Upper lobe of left lung (tissue), 6 donors: Measurements from ENCODE around the gene VAT1L. TPM values are rescaled to one million over a fixed set of nuclear protein-coding genes. Genes with fewer than 3 reads are reported as not detected.

Source experiments
- ATAC-seq, 2 donors: fragments of 200-7000 bp; cut with Tn5 transposase; one replicate each; pipeline ENCODE4 v1.9.1; 2022; ENCODE audit warnings: mild to moderate bottlenecking in 2 of 2, moderate library complexity in 2 of 2; ENCODE audit not compliant: low FRiP score in 2 of 2
- DNase-seq, 2 donors: peaks; one replicate each; pipeline ENCODE4 v3.0.0-alpha.2; 2019 to 2020
- H3K27ac ChIP-seq, 4 donors: fragments of 200-600 bp; sonication (generic); one replicate each; pipeline ENCODE4 v1.5.1; 2016 to 2019
- H3K27me3 ChIP-seq, 4 donors: fragments of 200-600 bp; sonication (generic); one replicate each; pipeline ENCODE4 v1.5.1; 2017 to 2019
- H3K36me3 ChIP-seq, 4 donors: fragments of 200-600 bp; sonication (generic); one replicate each; pipeline ENCODE4 v1.5.1; 2016 to 2019
- H3K4me1 ChIP-seq, 4 donors: fragments of 200-600 bp; sonication (generic); one replicate each; pipeline ENCODE4 v1.5.1; 2018 to 2019
- H3K4me3 ChIP-seq, 4 donors: fragments of 200-600 bp; sonication (generic); one replicate each; pipeline ENCODE4 v1.5.1; 2017 to 2019; ENCODE audit warnings: mild to moderate bottlenecking in 2 of 4, moderate library complexity in 1 of 4
- H3K9me3 ChIP-seq, 4 donors: fragments of 200-600 bp; sonication (generic); one replicate each; pipeline ENCODE4 v1.5.1; 2018 to 2019
- CTCF ChIP-seq, 6 experiments: fragments of 450-650 bp in 4 of 6; fragments of 200-600 bp in 2 of 6; sonication (generic) in 2 of 6; IDR thresholded peaks; one replicate each; pipeline ENCODE4 v1.5.1; 2016 to 2019; ENCODE audit warnings: antibody characterized with exemption in 6 of 6
- EP300 ChIP-seq, 4 donors: sonication (generic); formaldehyde crosslinking; IDR thresholded peaks; one replicate each; pipeline ENCODE4 v1.5.1; 2017; ENCODE audit warnings: antibody characterized with exemption in 4 of 4, control low read depth in 2 of 4
- POLR2A ChIP-seq, 4 donors: fragments of 450-650 bp; IDR thresholded peaks; one replicate each; pipeline ENCODE4 v1.5.1; 2016 to 2017; ENCODE audit warnings: antibody characterized with exemption in 4 of 4, mild to moderate bottlenecking in 2 of 4
- POLR2AphosphoS5 ChIP-seq, 2 donors: sonication (generic); formaldehyde crosslinking; IDR thresholded peaks; one replicate each; pipeline ENCODE4 v1.5.1; 2017; ENCODE audit warnings: antibody characterized with exemption in 2 of 2
- WGBS, 2 donors: methylation state at CpG; one replicate each; pipeline ENCODE4 v1.1.5; 2017 to 2018; 5-methylcytosine and 5-hydroxymethylcytosine counted together
- total RNA-seq, 6 donors: library from RNA; depleted of rRNA in 4 of 6; stranded (reverse); fragments of >200 nt in 4 of 6; gene quantifications; one replicate each; pipeline versions ENCODE4 v1.1.0 to v1.2.1, GENCODE V29; 2016 to 2021
- donor health status: DM: no; HTN: no; CAD: no; lungs with moderate emphysema.
- donor health status: DM: no; HTN: yes; CAD: no; lungs with severe emphysema.

The VAT1L gene
- total RNA-seq, 6 donors from 2014 or later: under 0.01 to 0.59 (median 0.27) TPM; not detected in 2

GRCh38 chr16:77925531-77925930, 137.2 kb downstream of the VAT1L start:
- 88 to 94% methylated on average over 4 of the region's 4 CpGs for WGBS, 2 donors
- H3K9me3 ChIP-seq: no peaks in the 10 kb centered on the region
- no peak for ATAC-seq

GRCh38 chr16:77928096-77928495, 139.7 kb downstream of the VAT1L start:
- no peak overlapping the region for H3K4me3 ChIP-seq
- H3K27me3 ChIP-seq: no peaks in the 10 kb centered on the region
- DNase-seq (no peak), ATAC-seq (no peak)
- TF ChIP-seq EP300 (IDR thresholded peaks at IDR 0.05): no peak
- TF ChIP-seq CTCF (IDR thresholded peaks at IDR 0.05): no peak
- no peak for TF ChIP-seq POLR2AphosphoS5 (IDR thresholded peaks at IDR 0.05)
- TF ChIP-seq POLR2A (IDR thresholded peaks at IDR 0.05): no peak
- no peaks in the 10 kb centered on the region for H3K4me1 ChIP-seq
- H3K27ac ChIP-seq: no peak overlapping the region
- H3K36me3 ChIP-seq: no peaks in the 10 kb centered on the region
- H3K9me3 ChIP-seq: no peaks in the 10 kb centered on the region

More at GRCh38 chr16:77925531-77925930, 137.2 kb downstream of the VAT1L start:
- no peaks in the 10 kb centered on the region for H3K36me3 ChIP-seq
- H3K27me3 ChIP-seq: no peaks in the 10 kb centered on the region
- H3K27ac ChIP-seq: no peak overlapping the region
- TF ChIP-seq CTCF (IDR thresholded peaks at IDR 0.05) (no peak), POLR2A (IDR thresholded peaks at IDR 0.05) (no peak), POLR2AphosphoS5 (IDR thresholded peaks at IDR 0.05) (no peak), EP300 (IDR thresholded peaks at IDR 0.05) (no peak)
- H3K4me1 ChIP-seq: no peaks in the 10 kb centered on the region
- no peak overlapping the region for H3K4me3 ChIP-seq
- no peak for DNase-seq

GRCh38 chr16:77929004-77929403, 140.6 kb downstream of the VAT1L start:
- ATAC-seq (no peak), DNase-seq (no peak)
- 93 to 95% methylated on average over 8 of the region's 8 CpGs for WGBS, 2 donors
- no peak for TF ChIP-seq CTCF (IDR thresholded peaks at IDR 0.05)
- TF ChIP-seq POLR2AphosphoS5 (IDR thresholded peaks at IDR 0.05): no peak
- TF ChIP-seq POLR2A (IDR thresholded peaks at IDR 0.05): no peak
- TF ChIP-seq EP300 (IDR thresholded peaks at IDR 0.05): no peak
- H3K36me3 ChIP-seq: no peaks in the 10 kb centered on the region
- H3K27ac ChIP-seq: no peak overlapping the region
- no peak overlapping the region for H3K4me3 ChIP-seq
- H3K9me3 ChIP-seq: no peaks in the 10 kb centered on the region
- no peaks in the 10 kb centered on the region for H3K4me1 ChIP-seq
- H3K27me3 ChIP-seq: no peaks in the 10 kb centered on the region

GRCh38 chr16:77931058-77931457, 142.7 kb downstream of the VAT1L start:
- no peaks in the 10 kb centered on the region for H3K4me1 ChIP-seq
- DNase-seq (no peak), ATAC-seq (no peak)
- H3K27ac ChIP-seq: no peak overlapping the region
- no peaks in the 10 kb centered on the region for H3K27me3 ChIP-seq
- no peaks in the 10 kb centered on the region for H3K36me3 ChIP-seq
- H3K9me3 ChIP-seq: no peaks in the 10 kb centered on the region
- TF ChIP-seq POLR2A (IDR thresholded peaks at IDR 0.05): no peak
- no peak for TF ChIP-seq POLR2AphosphoS5 (IDR thresholded peaks at IDR 0.05)
- TF ChIP-seq CTCF (IDR thresholded peaks at IDR 0.05): no peak
- no peak for TF ChIP-seq EP300 (IDR thresholded peaks at IDR 0.05)
- WGBS, 2 donors: 77 to 85% methylated on average over 4 of the region's 4 CpGs
- H3K4me3 ChIP-seq: no peak overlapping the region

- DNase-seq: no peak
- no peak for ATAC-seq
- H3K9me3 ChIP-seq: no peaks in the 10 kb centered on the region
- 42 to 43% methylated on average over 7 of the region's 7 CpGs for WGBS, 2 donors
- TF ChIP-seq EP300 (IDR thresholded peaks at IDR 0.05) (peak in 1 of 4 donors; percentile 11), POLR2A (IDR thresholded peaks at IDR 0.05) (no peak)
- peaks cover 0 to 8% (median 0%) of the 10 kb centered on the region in 4 donors for H3K4me1 ChIP-seq
- no peaks in the 10 kb centered on the region for H3K27me3 ChIP-seq
- H3K27ac ChIP-seq: peak overlapping the region in 1 of 4 donors; percentile 37
- H3K4me3 ChIP-seq: no peak overlapping the region
- no peaks in the 10 kb centered on the region for H3K36me3 ChIP-seq
Observed at GRCh38 chr16:77937473-77938149, 149.2 kb downstream of the VAT1L start.
